Activated naive CD4-positive, alpha-beta T cell treated with anti-CD3 and anti-CD28 coated beads, Interleukin-2, amount 50 U/mL, for 24 hours (primary cell): ENCODE measurements around the gene ZACN.
"Not testable (repeated sequence)": the region's sequence is repeated elsewhere in the genome, so short reads cannot be mapped to it uniquely, and the experiment has no call there.

Source experiments
- H3K27ac Mint-ChIP-seq: one replicate; pipeline ENCODE4 v1.8.0; 2021; ENCODE audit warnings: mild to moderate bottlenecking, mixed read lengths
- H3K27me3 Mint-ChIP-seq: one replicate; pipeline ENCODE4 v1.8.0; 2021; ENCODE audit warnings: mixed read lengths
- H3K36me3 Mint-ChIP-seq: one replicate; pipeline ENCODE4 v1.8.0; 2021; ENCODE audit warnings: mixed read lengths
- H3K4me1 Mint-ChIP-seq: one replicate; pipeline ENCODE4 v1.8.0; 2021; ENCODE audit warnings: mixed read lengths
- H3K4me3 Mint-ChIP-seq: one replicate; pipeline ENCODE4 v1.8.0; 2021; ENCODE audit warnings: mild to moderate bottlenecking, mixed read lengths
- H3K9me3 Mint-ChIP-seq: one replicate; pipeline ENCODE4 v1.8.0; 2021; ENCODE audit warnings: mixed read lengths

ZACN gene

GRCh38 chr17:76075364-76076145 lies 3.4 kb upstream of the ZACN start:
- H3K9me3 Mint-ChIP-seq = no peaks in the 10 kb centered on the region
- peak overlapping the region; percentile 82 for H3K4me3 Mint-ChIP-seq
- peak overlapping the region; percentile 12 for H3K27ac Mint-ChIP-seq
- H3K36me3 Mint-ChIP-seq = no peaks in the 10 kb centered on the region
- H3K27me3 Mint-ChIP-seq = peaks cover 15% of the 10 kb centered on the region
- peaks cover 52% of the 10 kb centered on the region for H3K4me1 Mint-ChIP-seq

DNA sequence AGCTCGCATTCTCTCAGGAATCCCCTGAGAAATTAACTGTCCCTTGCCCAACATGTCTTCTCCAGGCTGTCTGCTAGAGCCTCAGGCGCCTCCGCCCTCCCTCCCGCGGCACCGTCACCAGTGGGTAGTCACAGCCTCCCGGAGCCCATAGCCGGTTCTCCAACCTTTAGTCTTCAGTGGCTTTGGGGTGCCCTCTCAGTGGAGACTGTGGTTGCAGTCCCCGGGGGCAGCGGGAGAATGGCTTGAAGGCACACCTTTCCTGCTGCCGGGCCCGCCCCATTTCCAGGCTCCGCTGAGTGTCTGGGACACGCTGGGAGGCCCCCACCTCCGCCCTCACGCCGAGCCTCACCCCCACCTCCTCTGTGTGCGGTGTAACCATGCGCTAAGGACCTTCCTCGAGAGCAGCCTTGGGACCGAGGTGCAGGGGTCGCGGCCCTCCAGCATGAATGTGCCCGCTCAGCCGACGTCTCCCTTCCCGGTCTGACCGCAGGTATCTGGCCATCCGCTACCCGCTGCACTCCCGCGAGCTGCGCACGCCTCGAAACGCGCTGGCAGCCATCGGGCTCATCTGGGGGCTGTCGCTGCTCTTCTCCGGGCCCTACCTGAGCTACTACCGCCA lies 2.7 kb upstream of the ZACN start:
- H3K4me3 Mint-ChIP-seq = peak overlapping the region; percentile 81
- peaks cover 15% of the 10 kb centered on the region for H3K27me3 Mint-ChIP-seq
- no peaks in the 10 kb centered on the region for H3K36me3 Mint-ChIP-seq
- no peak overlapping the region for H3K27ac Mint-ChIP-seq
- no peaks in the 10 kb centered on the region for H3K9me3 Mint-ChIP-seq
- H3K4me1 Mint-ChIP-seq = peaks cover 46% of the 10 kb centered on the region

DNA sequence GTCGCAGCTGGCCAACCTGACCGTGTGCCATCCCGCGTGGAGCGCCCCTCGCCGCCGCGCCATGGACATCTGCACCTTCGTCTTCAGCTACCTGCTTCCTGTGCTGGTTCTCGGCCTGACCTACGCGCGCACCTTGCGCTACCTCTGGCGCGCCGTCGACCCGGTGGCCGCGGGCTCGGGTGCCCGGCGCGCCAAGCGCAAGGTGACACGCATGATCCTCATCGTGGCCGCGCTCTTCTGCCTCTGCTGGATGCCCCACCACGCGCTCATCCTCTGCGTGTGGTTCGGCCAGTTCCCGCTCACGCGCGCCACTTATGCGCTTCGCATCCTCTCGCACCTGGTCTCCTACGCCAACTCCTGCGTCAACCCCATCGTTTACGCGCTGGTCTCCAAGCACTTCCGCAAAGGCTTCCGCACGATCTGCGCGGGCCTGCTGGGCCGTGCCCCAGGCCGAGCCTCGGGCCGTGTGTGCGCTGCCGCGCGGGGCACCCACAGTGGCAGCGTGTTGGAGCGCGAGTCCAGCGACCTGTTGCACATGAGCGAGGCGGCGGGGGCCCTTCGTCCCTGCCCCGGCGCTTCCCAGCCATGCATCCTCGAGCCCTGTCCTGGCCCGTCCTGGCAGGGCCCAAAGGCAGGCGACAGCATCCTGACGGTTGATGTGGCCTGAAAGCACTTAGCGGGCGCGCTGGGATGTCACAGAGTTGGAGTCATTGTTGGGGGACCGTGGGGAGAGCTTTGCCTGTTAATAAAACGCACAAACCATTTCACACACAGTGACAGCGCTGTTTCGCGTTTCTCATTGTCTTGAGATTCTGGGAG lies 2.0 kb upstream of the ZACN start:
- peak overlapping the region; percentile 81 for H3K4me3 Mint-ChIP-seq

DNA sequence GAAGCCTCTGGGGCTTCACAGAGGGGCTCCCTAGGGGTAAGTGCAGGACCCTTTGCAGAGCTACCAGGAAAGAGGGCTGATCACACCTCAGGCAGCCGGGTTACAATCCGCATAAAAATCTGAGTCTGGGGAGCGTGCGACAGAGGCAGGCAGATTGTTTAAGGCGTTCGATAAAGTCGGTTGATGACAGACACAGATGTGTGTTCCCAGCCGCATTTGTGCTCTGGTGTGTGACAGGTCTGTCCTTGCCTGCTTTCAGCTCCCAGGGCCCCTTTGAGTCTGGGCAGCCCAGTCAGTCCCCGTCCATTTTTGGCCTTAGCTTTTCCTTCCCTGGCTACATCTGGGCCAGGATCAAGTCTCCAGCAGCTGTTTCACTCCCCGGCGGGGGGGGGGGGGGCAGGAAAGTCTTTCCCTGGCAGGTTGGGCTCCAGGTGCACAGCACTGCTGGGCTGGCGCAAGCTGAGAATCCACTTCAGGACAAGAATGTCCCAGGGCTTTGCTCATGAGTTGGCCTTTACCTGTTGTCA lies 1.3 kb upstream of the ZACN start:
- Mint-ChIP-seq H3K36me3 (no peaks in the 10 kb centered on the region), H3K27ac (no peak overlapping the region), H3K27me3 (peaks cover 15% of the 10 kb centered on the region), H3K4me3 (no peak overlapping the region), H3K4me1 (peaks cover 39% of the 10 kb centered on the region), H3K9me3 (no peaks in the 10 kb centered on the region)

More for the DNA sequence above, 2.0 kb upstream of the ZACN start:
- Mint-ChIP-seq H3K27ac (peak overlapping the region; percentile 25), H3K27me3 (peaks cover 15% of the 10 kb centered on the region), H3K4me1 (peaks cover 39% of the 10 kb centered on the region), H3K9me3 (no peaks in the 10 kb centered on the region), H3K36me3 (no peaks in the 10 kb centered on the region)

- not testable (repeated sequence) for H3K36me3 Mint-ChIP-seq, H3K27ac Mint-ChIP-seq, H3K9me3 Mint-ChIP-seq
- Mint-ChIP-seq H3K27me3 (peaks cover 15% of the 10 kb centered on the region), H3K4me1 (peaks cover 39% of the 10 kb centered on the region), H3K4me3 (peak overlapping the region; percentile 15)
Observed at GRCh38 chr17:76078370-76078769, 612 bp upstream of the ZACN start.

DNA sequence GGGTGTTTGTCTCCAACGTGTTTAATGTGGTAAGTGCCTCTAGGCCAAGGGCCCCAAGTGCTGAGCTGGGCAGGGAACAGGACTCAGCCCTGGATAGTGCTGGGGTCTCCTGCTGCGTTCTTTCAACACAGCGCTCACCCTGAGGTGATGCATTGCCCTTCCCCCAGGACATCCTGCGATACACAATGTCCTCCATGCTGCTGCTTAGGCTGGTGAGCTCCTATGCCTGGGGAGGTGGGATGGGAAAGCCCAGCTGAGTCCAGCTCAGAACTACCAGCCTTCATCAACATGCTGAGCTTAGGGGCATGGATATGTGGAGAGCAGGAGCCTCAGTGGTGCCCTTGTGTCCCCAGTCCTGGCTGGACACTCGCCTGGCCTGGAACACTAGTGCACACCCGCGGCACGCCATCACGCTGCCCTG lies 563 bp downstream of the ZACN start:
- Mint-ChIP-seq H3K4me1 (peaks cover 39% of the 10 kb centered on the region), H3K4me3 (no peak overlapping the region), H3K27ac (no peak overlapping the region), H3K27me3 (peaks cover 13% of the 10 kb centered on the region), H3K9me3 (no peaks in the 10 kb centered on the region), H3K36me3 (peaks cover under 1% of the 10 kb centered on the region)

DNA sequence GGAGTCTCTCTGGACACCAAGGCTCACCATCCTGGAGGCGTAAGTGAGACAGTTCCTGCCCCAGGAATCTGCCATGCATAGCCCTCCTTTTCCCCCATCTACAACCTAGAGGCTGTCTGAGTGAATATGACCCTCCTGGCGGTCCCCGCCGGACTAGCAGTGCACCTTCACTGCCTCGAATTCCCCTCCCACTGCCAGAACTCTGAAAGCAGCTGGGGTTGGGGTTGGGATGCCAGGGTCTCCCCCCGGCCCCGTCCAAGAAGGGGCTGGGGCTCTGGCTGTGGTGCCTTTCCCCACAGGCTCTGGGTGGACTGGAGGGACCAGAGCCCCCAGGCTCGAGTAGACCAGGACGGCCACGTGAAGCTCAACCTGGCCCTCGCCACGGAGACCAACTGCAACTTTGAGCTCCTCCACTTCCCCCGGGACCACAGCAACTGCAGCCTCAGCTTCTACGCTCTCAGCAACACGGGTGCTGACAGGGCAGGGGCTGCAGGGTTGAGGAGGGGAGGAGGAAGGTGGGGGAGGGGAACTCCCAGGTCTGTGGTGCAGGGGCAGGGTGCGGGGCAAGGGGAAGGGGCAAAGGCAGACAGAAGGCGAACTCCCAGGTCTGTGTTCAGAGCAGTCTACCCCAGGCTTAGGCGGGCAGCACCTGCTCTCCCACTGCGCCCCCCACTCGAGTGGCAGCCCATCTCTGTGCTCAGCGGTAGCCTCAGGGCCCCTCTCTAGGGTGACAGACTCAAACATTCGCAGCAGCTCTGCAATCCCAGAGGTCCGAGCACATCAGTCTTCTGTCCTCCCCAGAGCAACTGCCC lies 1.2 kb downstream of the ZACN start:
- Mint-ChIP-seq H3K4me3 (no peak overlapping the region), H3K9me3 (no peaks in the 10 kb centered on the region), H3K27me3 (peaks cover 9% of the 10 kb centered on the region), H3K4me1 (peaks cover 34% of the 10 kb centered on the region), H3K36me3 (peaks cover 3% of the 10 kb centered on the region), H3K27ac (no peak overlapping the region)

DNA sequence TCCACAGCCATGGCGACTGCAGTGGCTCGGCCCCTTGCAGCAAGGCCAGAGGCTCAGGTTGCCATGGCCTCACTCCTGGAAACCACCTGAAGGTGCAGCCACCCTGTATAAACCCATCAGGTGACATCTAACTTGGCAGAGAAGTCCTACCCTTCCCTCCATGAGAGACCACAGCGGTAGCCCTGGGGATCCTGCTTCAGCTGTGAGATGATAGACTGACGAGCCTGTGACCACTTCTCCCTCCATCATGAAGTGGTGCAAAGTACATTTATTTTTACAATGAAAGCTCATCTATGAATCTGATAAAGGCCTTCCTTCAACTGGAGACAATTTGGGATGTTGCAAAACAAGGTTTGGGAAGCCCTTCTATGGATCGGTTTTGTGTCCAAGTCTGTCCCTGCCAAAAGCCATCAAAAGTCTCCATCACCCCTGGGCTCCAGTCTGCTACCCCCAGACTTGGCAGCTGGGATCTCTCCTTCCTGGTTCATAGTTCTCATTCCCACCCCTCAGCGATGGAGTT lies 1.8 kb downstream of the ZACN start:
- Mint-ChIP-seq H3K4me1 (peaks cover 28% of the 10 kb centered on the region), H3K27me3 (peaks cover 4% of the 10 kb centered on the region), H3K36me3 (peaks cover 3% of the 10 kb centered on the region), H3K27ac (no peak overlapping the region), H3K9me3 (no peaks in the 10 kb centered on the region), H3K4me3 (no peak overlapping the region)

GRCh38 chr17:76081295-76082210 lies 2.6 kb downstream of the ZACN start:
- Mint-ChIP-seq H3K4me3 (no peak overlapping the region), H3K27me3 (peaks cover 3% of the 10 kb centered on the region), H3K4me1 (peaks cover 28% of the 10 kb centered on the region), H3K9me3 (no peaks in the 10 kb centered on the region), H3K36me3 (peaks cover 3% of the 10 kb centered on the region), H3K27ac (no peak overlapping the region)

GRCh38 chr17:76082326-76083251 lies 3.6 kb downstream of the ZACN start:
- Mint-ChIP-seq H3K36me3 (peaks cover 3% of the 10 kb centered on the region), H3K4me3 (no peak overlapping the region), H3K9me3 (no peaks in the 10 kb centered on the region), H3K27ac (peak overlapping the region; percentile 17), H3K4me1 (peaks cover 19% of the 10 kb centered on the region), H3K27me3 (no peaks in the 10 kb centered on the region)

- H3K4me3 Mint-ChIP-seq = no peak overlapping the region
- H3K36me3 Mint-ChIP-seq = peaks cover 3% of the 10 kb centered on the region
- no peak overlapping the region for H3K27ac Mint-ChIP-seq
- H3K4me1 Mint-ChIP-seq = peaks cover 14% of the 10 kb centered on the region
- H3K27me3 Mint-ChIP-seq = no peaks in the 10 kb centered on the region
- H3K9me3 Mint-ChIP-seq = no peaks in the 10 kb centered on the region
Observed at GRCh38 chr17:76083536-76084182, 4.7 kb downstream of the ZACN start.

DNA sequence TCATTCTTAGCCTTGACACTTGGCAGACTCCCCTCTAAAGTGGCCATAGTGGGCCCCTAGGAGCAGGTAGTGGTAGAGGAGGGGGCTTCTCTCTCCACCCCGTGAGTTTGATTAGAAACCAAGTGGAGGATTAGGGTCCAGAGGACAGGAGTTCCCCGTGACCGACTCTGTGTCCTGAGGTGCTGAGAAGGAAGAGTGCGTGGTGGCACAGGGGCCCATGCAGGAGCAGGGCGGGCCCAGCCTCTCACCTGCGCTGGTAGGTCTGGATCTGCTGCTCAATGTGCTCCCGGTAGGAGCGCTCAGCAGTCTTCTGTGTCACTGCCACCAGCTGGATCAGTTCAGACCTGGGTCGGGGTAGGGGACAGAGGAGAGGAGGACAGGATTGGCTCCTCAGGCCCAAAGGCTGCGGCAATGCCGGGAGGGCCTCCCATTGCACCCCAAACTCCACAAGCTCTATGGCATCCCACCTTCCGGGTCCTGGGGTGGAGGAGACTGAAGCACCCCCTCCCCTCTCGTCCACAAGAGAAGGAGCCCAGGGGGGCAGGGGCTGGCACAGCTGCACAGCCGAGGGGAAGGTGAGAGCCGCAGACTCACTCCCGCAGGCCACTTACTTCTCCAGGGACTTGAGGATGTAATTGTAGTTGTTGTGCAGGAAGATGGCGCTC lies 6.2 kb downstream of the ZACN start:
- H3K4me3 Mint-ChIP-seq = no peak overlapping the region
- H3K36me3 Mint-ChIP-seq = peaks cover 3% of the 10 kb centered on the region
- no peaks in the 10 kb centered on the region for H3K27me3 Mint-ChIP-seq
- H3K9me3 Mint-ChIP-seq = no peaks in the 10 kb centered on the region
- no peak overlapping the region for H3K27ac Mint-ChIP-seq
- no peaks in the 10 kb centered on the region for H3K4me1 Mint-ChIP-seq
